ENCODE measurements around the gene AHCY.
"Not testable (repeated sequence)": the region's sequence is repeated elsewhere in the genome, so short reads cannot be mapped to it uniquely, and the experiment has no call there.

The AHCY gene

GRCh38 chr20:34251619-34252018, 51.5 kb downstream of the AHCY start:
- no peak for TF ChIP-seq ZFX (IDR thresholded peaks at IDR 0.05)
- TF ChIP-seq, protein P1, sequence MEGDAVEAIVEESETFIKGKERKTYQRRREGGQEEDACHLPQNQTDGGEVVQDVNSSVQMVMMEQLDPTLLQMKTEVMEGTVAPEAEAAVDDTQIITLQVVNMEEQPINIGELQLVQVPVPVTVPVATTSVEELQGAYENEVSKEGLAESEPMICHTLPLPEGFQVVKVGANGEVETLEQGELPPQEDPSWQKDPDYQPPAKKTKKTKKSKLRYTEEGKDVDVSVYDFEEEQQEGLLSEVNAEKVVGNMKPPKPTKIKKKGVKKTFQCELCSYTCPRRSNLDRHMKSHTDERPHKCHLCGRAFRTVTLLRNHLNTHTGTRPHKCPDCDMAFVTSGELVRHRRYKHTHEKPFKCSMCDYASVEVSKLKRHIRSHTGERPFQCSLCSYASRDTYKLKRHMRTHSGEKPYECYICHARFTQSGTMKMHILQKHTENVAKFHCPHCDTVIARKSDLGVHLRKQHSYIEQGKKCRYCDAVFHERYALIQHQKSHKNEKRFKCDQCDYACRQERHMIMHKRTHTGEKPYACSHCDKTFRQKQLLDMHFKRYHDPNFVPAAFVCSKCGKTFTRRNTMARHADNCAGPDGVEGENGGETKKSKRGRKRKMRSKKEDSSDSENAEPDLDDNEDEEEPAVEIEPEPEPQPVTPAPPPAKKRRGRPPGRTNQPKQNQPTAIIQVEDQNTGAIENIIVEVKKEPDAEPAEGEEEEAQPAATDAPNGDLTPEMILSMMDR (conservative IDR thresholded peaks at IDR 0.05) = no peak

DNA sequence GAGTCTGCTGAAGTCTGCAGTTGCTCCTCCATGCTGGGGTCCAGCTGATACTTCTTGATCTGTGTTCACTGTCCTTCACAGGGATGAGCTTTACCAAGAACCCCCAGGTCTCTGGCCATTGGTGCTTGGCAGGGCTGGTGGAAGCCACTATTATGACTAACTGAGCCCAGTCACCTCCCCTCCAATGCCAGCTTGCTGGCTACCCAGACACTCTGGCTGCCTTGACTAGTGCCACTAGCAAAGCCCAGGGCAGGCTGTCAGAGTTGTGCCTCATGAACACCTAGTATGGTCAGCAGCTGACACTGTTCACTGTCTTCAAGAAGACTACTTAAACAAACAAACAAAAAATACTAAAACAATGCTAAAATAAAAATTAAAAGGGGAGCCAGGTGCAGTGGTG, 53.1 kb downstream of the AHCY start:
- H3K27ac ChIP-seq = no peak overlapping the region
- no peak for TF ChIP-seq ZFX (IDR thresholded peaks at IDR 0.05)
- TF ChIP-seq, protein P1 (conservative IDR thresholded peaks at IDR 0.05) = no peak

More at GRCh38 chr20:34251619-34252018, 51.5 kb downstream of the AHCY start:
- no peak overlapping the region for H3K27ac ChIP-seq

GRCh38 chr20:34249291-34249690, 53.9 kb downstream of the AHCY start:
- TF ChIP-seq ZFX (IDR thresholded peaks at IDR 0.05) = no peak
- TF ChIP-seq, protein P1 (conservative IDR thresholded peaks at IDR 0.05) = no peak
- no peak overlapping the region for H3K27ac ChIP-seq

GRCh38 chr20:34246126-34246626, 57.0 kb downstream of the AHCY start:
- no peak overlapping the region for H3K27ac ChIP-seq
- TF ChIP-seq ZFX (IDR thresholded peaks at IDR 0.05) = no peak

DNA sequence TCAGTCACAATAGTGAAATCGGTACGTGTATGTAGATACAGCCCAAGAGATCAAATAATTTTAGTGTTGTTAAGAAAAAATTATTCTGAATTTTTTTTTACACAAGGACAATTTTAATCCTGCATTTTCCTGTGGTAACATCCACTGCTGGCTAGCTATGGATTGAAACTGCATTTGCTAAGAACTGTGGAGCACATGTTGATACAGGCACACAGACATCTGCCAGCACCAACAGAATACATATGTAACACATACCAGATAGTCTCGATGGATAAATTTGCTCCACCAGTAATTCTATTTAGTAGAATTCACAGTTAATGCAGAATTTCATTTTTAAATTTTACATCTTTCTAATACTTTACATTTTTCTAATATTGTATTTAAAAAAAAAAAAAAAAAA, 59.8 kb downstream of the AHCY start:
- no peak for TF ChIP-seq ZFX (IDR thresholded peaks at IDR 0.05)
- TF ChIP-seq, protein P1 (conservative IDR thresholded peaks at IDR 0.05) = no peak
- no peak overlapping the region for H3K27ac ChIP-seq

GRCh38 chr20:34242879-34243278, 60.3 kb downstream of the AHCY start:
- H3K27ac ChIP-seq = no peak overlapping the region
- TF ChIP-seq, protein P1 (conservative IDR thresholded peaks at IDR 0.05) = no peak
- no peak for TF ChIP-seq ZFX (IDR thresholded peaks at IDR 0.05)

- not testable (repeated sequence) for H3K27ac ChIP-seq
These were observed 61.1 kb downstream of the AHCY start for GRCh38 chr20:34242015-34242414.

GRCh38 chr20:34240693-34241615, 62.2 kb downstream of the AHCY start, which contains the start of gene ASIP:
ASIP (plus strand) TSS chr20:34241423; CDS start chr20:34260375, 18,952 bp downstream.
- no peak within 1 kb of the TSS for H3K27ac ChIP-seq
- no peak for TF ChIP-seq ZFX (IDR thresholded peaks at IDR 0.05)
- TF ChIP-seq, protein P1 (conservative IDR thresholded peaks at IDR 0.05) = no peak
